IMR-90 (cell line): ENCODE results near the gene MNDA. TPM values are rescaled to one million over a fixed set of nuclear protein-coding genes. Genes with fewer than 3 reads are reported as not detected.

Experiments
- ATAC-seq: fragments of 200-7000 bp; cut with Tn5 transposase; 2 replicates; pipeline ENCODE4 v1.9.1; 2020; ENCODE audit warnings: low read depth, mild to moderate bottlenecking, moderate library complexity
- BruUV-seq: library from RNA; stranded (reverse); fragments of 400-500 nt; replicated peaks from 2 replicates; lab custom pipeline; 2021; lab: Mats Ljungman, UMichigan
- CTCF ChIA-PET: fragments of 300-600 bp; formaldehyde crosslinking; extraction: SDS; loops from one replicate; lab custom pipeline; 2021; ENCODE audit warnings: antibody characterized with exemption; lab: Yijun Ruan, JAX
- POLR2A ChIA-PET: fragments of 300-600 bp; sonication (Branson Sonifier 250); formaldehyde crosslinking; loops from one replicate; lab custom pipeline; 2022; ENCODE audit warnings: antibody characterized with exemption; ENCODE audit not compliant: unreplicated experiment; lab: Charles Lee
- DNase-seq: peaks from one replicate; pipeline ENCODE4 v3.0.0; 2013
- H2AFZ ChIP-seq: replicated peaks from 2 replicates; pipeline ENCODE3; 2013; ENCODE audit warnings: low read length, mild to moderate bottlenecking; ENCODE audit not compliant: poor library complexity
- H2AK5ac ChIP-seq: 2 replicates; pipeline ENCODE4 v1.6.1; 2013; ENCODE audit warnings: low read depth, low read length, inconsistent platforms
- H2AK9ac ChIP-seq: replicated peaks from 2 replicates; pipeline ENCODE3; 2013; ENCODE audit warnings: mild to moderate bottlenecking, low read depth, low read length, moderate library complexity; ENCODE audit not compliant: poor library complexity
- H2BK120ac ChIP-seq: 2 replicates; pipeline ENCODE4 v1.6.1; 2013; ENCODE audit warnings: low read depth, low read length, inconsistent platforms
- H2BK15ac ChIP-seq: 3 replicates; pipeline ENCODE4 v1.6.1; 2013; ENCODE audit warnings: low read depth, low read length, inconsistent platforms
- H2BK20ac ChIP-seq: 2 replicates; pipeline ENCODE4 v1.6.1; 2013; ENCODE audit warnings: low read depth, mild to moderate bottlenecking, inconsistent platforms, low read length, moderate library complexity
- H2BK5ac ChIP-seq: 2 replicates; pipeline ENCODE4 v1.6.1; 2013; ENCODE audit warnings: mild to moderate bottlenecking, low read depth, low read length, inconsistent platforms; ENCODE audit not compliant: poor library complexity, severe bottlenecking
- H3K14ac ChIP-seq: replicated peaks from 2 replicates; pipeline ENCODE4 v1.6.1; 2013; ENCODE audit warnings: low read depth, low read length, inconsistent platforms
- H3K18ac ChIP-seq: 2 replicates; pipeline ENCODE4 v1.6.1; 2013; ENCODE audit warnings: low read depth, low read length, control low read depth
- H3K23ac ChIP-seq: 2 replicates; pipeline ENCODE4 v1.6.1; 2013; ENCODE audit warnings: low read depth, low read length, inconsistent platforms
- H3K27ac ChIP-seq: 2 replicates; pipeline ENCODE4 v1.5.1; 2013; ENCODE audit warnings: mild to moderate bottlenecking, control low read depth, low read length; ENCODE audit not compliant: insufficient read depth
- H3K27me3 ChIP-seq: 2 replicates; pipeline ENCODE4 v1.6.1; 2013; ENCODE audit warnings: low read length; ENCODE audit not compliant: control insufficient read depth, insufficient read depth
- H3K36me3 ChIP-seq: 2 replicates; pipeline ENCODE4 v1.6.1; 2013; ENCODE audit warnings: low read length, mixed read lengths; ENCODE audit not compliant: control insufficient read depth, insufficient read depth
- H3K4ac ChIP-seq: 2 replicates; pipeline ENCODE4 v1.6.1; 2013; ENCODE audit warnings: low read depth, low read length, inconsistent platforms
- H3K4me1 ChIP-seq: 2 replicates; pipeline ENCODE4 v1.6.1; 2013; ENCODE audit warnings: low read length, mixed read lengths; ENCODE audit not compliant: control insufficient read depth, insufficient read depth
- H3K4me2 ChIP-seq: 2 replicates; pipeline ENCODE4 v1.6.1; 2013; ENCODE audit warnings: low read depth, mild to moderate bottlenecking, control low read depth, low read length, moderate library complexity
- H3K4me3 ChIP-seq: 2 replicates; pipeline ENCODE4 v1.5.1; 2013; ENCODE audit warnings: low read depth, mild to moderate bottlenecking, control low read depth, low read length, moderate library complexity; ENCODE audit not compliant: insufficient read depth
- H3K56ac ChIP-seq: 2 replicates; pipeline ENCODE4 v1.6.1; 2013; ENCODE audit warnings: low read length, inconsistent platforms; ENCODE audit not compliant: insufficient read depth; ENCODE audit errors: extremely low read depth
- H3K79me1 ChIP-seq, 2 experiments: 2 replicates each; pipeline ENCODE4 v1.6.1; 2013; ENCODE audit warnings: low read length in 2 of 2, inconsistent platforms in 1 of 2, low read depth in 1 of 2
- H3K9ac ChIP-seq: 2 replicates; pipeline ENCODE4 v1.6.1; 2013; ENCODE audit warnings: low read depth, low read length, control low read depth
- H3K9me1 ChIP-seq: 2 replicates; pipeline ENCODE4 v1.6.1; 2013; ENCODE audit warnings: low read length, inconsistent platforms; ENCODE audit not compliant: insufficient read depth
- H3K9me3 ChIP-seq: 2 replicates; pipeline ENCODE4 v1.6.1; 2013; ENCODE audit warnings: low read length; ENCODE audit not compliant: control insufficient read depth, insufficient read depth
- H4K20me1 ChIP-seq: 2 replicates; pipeline ENCODE4 v1.6.1; 2013; ENCODE audit warnings: low read length, inconsistent platforms; ENCODE audit not compliant: insufficient read depth
- H4K5ac ChIP-seq: 2 replicates; pipeline ENCODE4 v1.6.1; 2013; ENCODE audit warnings: mild to moderate bottlenecking, low read depth, low read length, control low read depth
- H4K8ac ChIP-seq, 2 experiments: 2 replicates each; pipeline ENCODE4 v1.6.1; 2013; ENCODE audit warnings: low read depth in 2 of 2, low read length in 2 of 2, control low read depth in 1 of 2, inconsistent platforms in 1 of 2
- H4K91ac ChIP-seq: 2 replicates; pipeline ENCODE4 v1.6.1; 2013; ENCODE audit warnings: low read depth, low read length, inconsistent platforms; ENCODE audit not compliant: insufficient read depth
- BHLHE40 ChIP-seq: fragments of 150-350 bp; IDR thresholded peaks from 2 replicates; pipeline ENCODE4 v1.6.1; 2016; ENCODE audit warnings: mild to moderate bottlenecking, low read depth, low read length
- CEBPB ChIP-seq: IDR thresholded peaks from 2 replicates; pipeline ENCODE4 v1.6.1; 2012; ENCODE audit warnings: low read depth, low read length, improper control_type of control experiment
- CHD1 ChIP-seq: IDR thresholded peaks from 2 replicates; pipeline ENCODE4 v1.6.1; 2012; ENCODE audit warnings: low read depth, low read length, improper control_type of control experiment
- CTCF ChIP-seq: conservative IDR thresholded peaks from 2 replicates; pipeline ENCODE4 v1.5.1; 2012; ENCODE audit warnings: mild to moderate bottlenecking, low read depth, low read length, improper control_type of control experiment
- ELK1 ChIP-seq: fragments of 150-350 bp; IDR thresholded peaks from 2 replicates; pipeline ENCODE4 v1.6.1; 2016; ENCODE audit warnings: low read depth, mild to moderate bottlenecking, low read length, moderate library complexity, borderline replicate concordance
- FOS ChIP-seq: fragments of 150-350 bp; IDR thresholded peaks from 2 replicates; pipeline ENCODE4 v1.6.1; 2016; ENCODE audit warnings: low read depth, low read length
- MAFK ChIP-seq: IDR thresholded peaks from 2 replicates; pipeline ENCODE4 v1.6.1; 2012; ENCODE audit warnings: low read depth, low read length, improper control_type of control experiment
- MAZ ChIP-seq: IDR thresholded peaks from 2 replicates; pipeline ENCODE4 v1.6.1; 2012; ENCODE audit warnings: low read depth, mild to moderate bottlenecking, low read length, improper control_type of control experiment, moderate library complexity, borderline replicate concordance
- MXI1 ChIP-seq: IDR thresholded peaks from 2 replicates; pipeline ENCODE4 v1.6.1; 2012; ENCODE audit warnings: low read depth, mild to moderate bottlenecking, low read length, moderate library complexity, borderline replicate concordance
- NFE2L2 ChIP-seq: fragments of 150-350 bp; IDR thresholded peaks from 2 replicates; pipeline ENCODE4 v1.6.1; 2016; ENCODE audit warnings: low read depth, mild to moderate bottlenecking, low read length
- POLR2A ChIP-seq: IDR thresholded peaks from 2 replicates; pipeline ENCODE4 v1.6.1; 2012; ENCODE audit warnings: mild to moderate bottlenecking, low read depth, low read length
- RAD21 ChIP-seq: IDR thresholded peaks from 2 replicates; pipeline ENCODE4 v1.6.1; 2012; ENCODE audit warnings: low read length, improper control_type of control experiment
- RCOR1 ChIP-seq: IDR thresholded peaks from 2 replicates; pipeline ENCODE4 v1.6.1; 2012; ENCODE audit warnings: mild to moderate bottlenecking, low read length, improper control_type of control experiment; ENCODE audit not compliant: insufficient replicate concordance
- RFX5 ChIP-seq: IDR thresholded peaks from 2 replicates; pipeline ENCODE4 v1.8.0; 2012; ENCODE audit warnings: low read depth, mild to moderate bottlenecking, low read length, moderate library complexity
- SMC3 ChIP-seq: fragments of 150-350 bp; IDR thresholded peaks from 2 replicates; pipeline ENCODE4 v1.6.1; 2016; ENCODE audit warnings: low read depth, mild to moderate bottlenecking, antibody characterized with exemption, low read length, moderate library complexity
- USF2 ChIP-seq: fragments of 150-350 bp; IDR thresholded peaks from 2 replicates; pipeline ENCODE4 v1.6.1; 2017; ENCODE audit warnings: mild to moderate bottlenecking, antibody characterized with exemption, low read length, low read depth
- WGBS, 2 experiments: methylation state at CpG; one replicate each; pipeline versions ENCODE4 v1.1.5 to v1.1.7; 2013; ENCODE audit warnings: missing lambda C conversion rate in 2 of 2; ENCODE audit not compliant: insufficient read length in 1 of 2; ENCODE audit errors: extremely low coverage in 2 of 2; 5-methylcytosine and 5-hydroxymethylcytosine counted together
- dilution Hi-C: fragments of 300-500 bp; cut with HindIII; formaldehyde crosslinking; loops from one replicate; pipeline ENCODE4 v1.14.3; 2018; ENCODE audit warnings: low sequenced_read_pairs; ENCODE audit not compliant: unreplicated experiment
- in situ Hi-C: fragments of 300-500 bp; cut with MboI; formaldehyde crosslinking; loops from 3 replicates; pipeline ENCODE4 v1.14.3; 2019; ENCODE audit warnings: low sequenced_read_pairs, inconsistent platforms, mixed read lengths
- intact Hi-C: fragments of 100-400 bp; cut with micrococcal nuclease; formaldehyde crosslinking; loops from 2 replicates; pipeline ENCODE4 v1.10.0; 2022
- polyA plus RNA-seq, 3 experiments: library from polyadenylated mRNA; depleted of rRNA; stranded (reverse); fragments of >200 nt; gene quantifications; 2 replicates each; pipeline ENCODE4 v1.2.3, GENCODE V29; 2012; ENCODE audit warnings: low replicate concordance in 1 of 3
- total RNA-seq: library from RNA; depleted of rRNA; stranded (reverse); fragments of >200 nt; gene quantifications from 2 replicates; pipeline ENCODE4 v1.2.3, GENCODE V29; 2012

MNDA gene
- total and polyA plus RNA-seq, 2 of the 4 experiments (the other 2 are of a cell fraction), result not detected

- Histone ChIP-seq H2BK20ac (no peak overlapping the region), H3K4me3 (no peak overlapping the region), H4K91ac (no peak overlapping the region), H4K8ac (no peak overlapping the region), H3K4me2 (no peak overlapping the region), H2AK5ac (no peak overlapping the region), H3K4me1 (no peaks in the 10 kb centered on the region), H3K18ac (no peak overlapping the region), H2AFZ (no peak overlapping the region), H4K5ac (no peak overlapping the region), H3K9me3 (no peaks in the 10 kb centered on the region; the same call in 1 of the 2 replicates), H3K4ac (no peak overlapping the region), H3K23ac (no peak overlapping the region), H2BK15ac (no peak overlapping the region), H3K27ac (no peak overlapping the region), H2BK120ac (no peak overlapping the region), H3K27me3 (no peaks in the 10 kb centered on the region), H2AK9ac (no peak overlapping the region), H3K14ac (no peak overlapping the region), H3K56ac (no peak overlapping the region), H2BK5ac (no peak overlapping the region), H3K36me3 (no peaks in the 10 kb centered on the region), H4K20me1 (no peaks in the 10 kb centered on the region), H3K9ac (no peak overlapping the region), H3K9me1 (no peaks in the 10 kb centered on the region; the same call in 1 of the 2 replicates), H3K79me1 (no peaks in the 10 kb centered on the region)
- DNase-seq (no peak), ATAC-seq (no peak)
- CTCF ChIA-PET, result no interaction called here
- intact Hi-C loops (no loop called here), dilution Hi-C loops (no loop called here), in situ Hi-C loops (no loop called here)
- no TSS peak for BruUV-seq
- no CpG with 5 or more reads among the region's 4 CpGs for WGBS, 2 experiments
- POLR2A ChIA-PET, result no interaction called here
- TF ChIP-seq SMC3 (no peak), CEBPB (no peak), RAD21 (no peak), ELK1 (no peak), BHLHE40 (no peak), RCOR1 (no peak), CHD1 (no peak), POLR2A (no peak), USF2 (no peak), MAFK (no peak), CTCF (no peak), MXI1 (no peak), NFE2L2 (no peak), RFX5 (no peak), FOS (no peak), MAZ (no peak)
Observed at GRCh38 chr1:158810311-158810710, 20.8 kb upstream of the MNDA start.
